Measurements from ENCODE around the gene SLC25A6. TPM values are rescaled to one million over a fixed set of nuclear protein-coding genes. Genes with fewer than 3 reads are reported as not detected.
A peak's percentile ranks its signal among the peaks of the same experiment; 100 is the strongest.

The SLC25A6 gene
- total RNA-seq, 2 donors from 2014 or later: 452 to 482 TPM

- ATAC-seq (no peak), DNase-seq (no peak)
- intact Hi-C loops (cut with DNase I, micrococcal nuclease): no loop called here
These were observed 3.8 kb upstream of the SLC25A6 start for GRCh38 chrX:1395646-1396216.

GRCh38 chrX:1394731-1395501 lies 3.0 kb upstream of the SLC25A6 start:
- DNase-seq (peak in 1 of 2 donors; percentile 21), ATAC-seq (no peak)
- intact Hi-C loops (cut with DNase I, micrococcal nuclease): loop anchor here in 1 of 2 donors (5.0 kb wide), 1 partner anchor 57 kb away; the partner anchor contains the start of gene ASMTL

GRCh38 chrX:1393871-1394615 lies 2.1 kb upstream of the SLC25A6 start:
- ATAC-seq: no peak
- intact Hi-C loops (cut with DNase I, micrococcal nuclease): loop anchor here in 1 of 2 donors (5.0 kb wide), 1 partner anchor 58 kb away; the partner anchor contains the start of gene ASMTL
- DNase-seq: peak in 1 of 2 donors; percentile 17

GRCh38 chrX:1392376-1393068 lies 609 bp upstream of the SLC25A6 start:
- ATAC-seq: peak; percentile 62
- intact Hi-C loops (cut with DNase I, micrococcal nuclease): loop anchor here in 1 of 2 donors (5.0 kb wide), 1 partner anchor 60 kb away; the partner anchor contains the start of gene ASMTL
- peak; percentile 80 to 83 for DNase-seq

- intact Hi-C loops (cut with DNase I, micrococcal nuclease): loop anchor here in 1 of 2 donors (5.0 kb wide), 1 partner anchor 61 kb away; the partner anchor contains the start of gene ASMTL
- no peak for DNase-seq
- ATAC-seq: no peak
These were observed 575 bp downstream of the SLC25A6 start for GRCh38 chrX:1391370-1391706.

- peak in 1 of 2 donors; percentile 25 for DNase-seq
- intact Hi-C loops (cut with DNase I, micrococcal nuclease): loop anchor here in 1 of 2 donors (5.0 kb wide), 1 partner anchor 62 kb away; the partner anchor contains the start of gene ASMTL
- no peak for ATAC-seq
These were observed 1.1 kb downstream of the SLC25A6 start for GRCh38 chrX:1390621-1391369.

- no peak for ATAC-seq
- intact Hi-C loops (cut with DNase I, micrococcal nuclease): loop anchor here in 1 of 2 donors (5.0 kb wide), 1 partner anchor 62 kb away; the partner anchor contains the start of gene ASMTL
- no peak for DNase-seq
These were observed 2.0 kb downstream of the SLC25A6 start for GRCh38 chrX:1389993-1390285.

GRCh38 chrX:1389181-1389992 lies 2.5 kb downstream of the SLC25A6 start:
- intact Hi-C loops (cut with DNase I, micrococcal nuclease): no loop called here
- DNase-seq (peak in 1 of 2 donors; percentile 25), ATAC-seq (no peak)

GRCh38 chrX:1388651-1389050 lies 3.3 kb downstream of the SLC25A6 start:
- DNase-seq: peak in 1 of 2 donors; percentile 14

GRCh38 chrX:1387141-1387776 lies 4.7 kb downstream of the SLC25A6 start:
- intact Hi-C loops (cut with DNase I, micrococcal nuclease): no loop called here
- DNase-seq (peak in 1 of 2 donors; percentile 27), ATAC-seq (no peak)

More at GRCh38 chrX:1388651-1389050, 3.3 kb downstream of the SLC25A6 start:
- intact Hi-C loops (cut with DNase I, micrococcal nuclease): no loop called here
- no peak for ATAC-seq

- ATAC-seq (no peak), DNase-seq (no peak)
- intact Hi-C loops (cut with DNase I, micrococcal nuclease): no loop called here
These were observed 5.4 kb downstream of the SLC25A6 start for GRCh38 chrX:1386338-1387127.

GRCh38 chrX:1385253-1386223 lies 6.4 kb downstream of the SLC25A6 start:
- DNase-seq (no peak), ATAC-seq (no peak)
- intact Hi-C loops (cut with DNase I, micrococcal nuclease): no loop called here

GRCh38 chrX:1384658-1385252 lies 7.2 kb downstream of the SLC25A6 start:
- no peak for ATAC-seq
- intact Hi-C loops (cut with DNase I, micrococcal nuclease): no loop called here

GRCh38 chrX:1380672-1381233 lies 11.2 kb downstream of the SLC25A6 start:
- peak; percentile 4 for ATAC-seq
- intact Hi-C loops (cut with DNase I, micrococcal nuclease): no loop called here
- no peak for DNase-seq

More at GRCh38 chrX:1384658-1385252, 7.2 kb downstream of the SLC25A6 start:
- no peak for DNase-seq

Data from left colon (tissue), 2 donors.